Epithelial cell of esophagus (primary cell): ENCODE measurements around the gene PLCD4.
A peak's percentile ranks its signal among the peaks of the same experiment; 100 is the strongest.

Experiments
- DNase-seq: peaks from one replicate; pipeline ENCODE4 v3.0.0; 2010; ENCODE audit warnings: low read depth
- H3K4me3 ChIP-seq: 2 replicates; pipeline ENCODE4 v1.5.1; 2011; ENCODE audit warnings: mild to moderate bottlenecking, low read length, control low read depth
- CTCF ChIP-seq: IDR thresholded peaks from 2 replicates; pipeline ENCODE4 v1.5.1; 2011; ENCODE audit warnings: low read depth, mild to moderate bottlenecking, low read length, control low read depth, inconsistent platforms; ENCODE audit not compliant: insufficient read depth; ENCODE audit errors: missing control alignments

The PLCD4 gene

DNA sequence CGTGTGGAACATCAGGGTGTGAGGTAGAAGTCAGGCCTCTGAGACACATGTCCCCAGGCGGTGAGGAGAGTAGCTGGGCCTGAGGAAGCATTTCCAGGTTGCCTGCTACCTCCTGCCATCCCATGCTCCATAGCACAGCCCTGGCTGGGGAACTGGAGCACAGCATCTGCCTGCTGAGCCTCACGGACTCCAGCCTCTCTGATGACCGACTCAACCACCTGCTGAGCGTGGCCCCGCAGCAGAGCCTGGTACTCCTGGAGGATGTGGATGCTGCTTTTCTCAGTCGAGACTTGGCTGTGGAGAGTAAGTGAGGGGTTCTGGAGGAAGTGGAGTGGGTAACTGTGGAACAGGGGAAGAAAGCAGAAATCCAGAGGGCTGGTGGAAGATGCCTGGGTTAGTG is 54.7 kb downstream of the PLCD4 start:
- DNase-seq = no peak
- TF ChIP-seq CTCF = no peak

GRCh38 chr2:218662827-218663226 is 55.1 kb downstream of the PLCD4 start:
- no peak for DNase-seq
- H3K4me3 ChIP-seq = no peak overlapping the region
- TF ChIP-seq CTCF = no peak

More for the DNA sequence above, 54.7 kb downstream of the PLCD4 start:
- H3K4me3 ChIP-seq = no peak overlapping the region

DNA sequence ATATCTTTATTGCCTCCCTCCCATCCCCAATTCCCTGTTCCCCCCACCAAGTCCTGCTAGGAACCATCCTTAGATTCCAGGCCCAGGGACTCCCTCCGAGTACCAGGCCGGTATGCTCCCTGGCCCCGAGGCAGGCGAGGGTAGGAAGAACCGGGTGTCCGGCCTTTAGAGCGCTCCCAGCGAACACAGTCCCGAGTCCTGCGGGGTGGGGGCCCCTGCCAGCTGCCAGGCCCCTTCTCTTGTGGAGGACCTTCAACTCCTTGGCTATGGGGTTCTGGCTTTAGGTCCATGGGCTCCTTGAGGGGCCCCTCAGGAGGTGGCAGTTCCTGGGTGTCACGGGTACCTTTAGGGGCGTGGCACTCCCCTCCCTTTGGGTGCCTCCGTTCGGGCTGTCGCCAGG is 56.2 kb downstream of the PLCD4 start:
- no peak for TF ChIP-seq CTCF
- DNase-seq = no peak
- H3K4me3 ChIP-seq = no peak overlapping the region

DNA sequence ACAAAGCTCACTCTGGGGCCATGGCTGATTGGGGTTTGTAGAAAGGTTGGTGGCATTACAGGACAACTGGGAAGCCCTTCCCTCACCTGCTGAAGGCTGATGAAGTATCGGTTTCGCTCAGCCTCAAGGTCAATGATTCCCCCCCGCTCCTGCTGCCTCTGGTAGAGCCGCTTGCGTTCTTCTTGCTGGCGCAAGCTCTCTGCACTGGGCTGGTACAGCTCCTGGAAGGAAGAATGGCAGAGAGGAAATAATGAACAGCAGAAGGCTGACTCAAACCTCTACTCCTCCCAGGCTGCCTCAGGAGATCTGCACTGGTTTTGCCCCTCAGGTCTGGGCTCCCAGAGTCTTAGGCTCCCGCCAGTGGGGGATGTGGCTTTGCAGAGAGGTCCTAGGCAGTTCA is 57.0 kb downstream of the PLCD4 start:
- no peak overlapping the region for H3K4me3 ChIP-seq
- no peak for DNase-seq

DNA sequence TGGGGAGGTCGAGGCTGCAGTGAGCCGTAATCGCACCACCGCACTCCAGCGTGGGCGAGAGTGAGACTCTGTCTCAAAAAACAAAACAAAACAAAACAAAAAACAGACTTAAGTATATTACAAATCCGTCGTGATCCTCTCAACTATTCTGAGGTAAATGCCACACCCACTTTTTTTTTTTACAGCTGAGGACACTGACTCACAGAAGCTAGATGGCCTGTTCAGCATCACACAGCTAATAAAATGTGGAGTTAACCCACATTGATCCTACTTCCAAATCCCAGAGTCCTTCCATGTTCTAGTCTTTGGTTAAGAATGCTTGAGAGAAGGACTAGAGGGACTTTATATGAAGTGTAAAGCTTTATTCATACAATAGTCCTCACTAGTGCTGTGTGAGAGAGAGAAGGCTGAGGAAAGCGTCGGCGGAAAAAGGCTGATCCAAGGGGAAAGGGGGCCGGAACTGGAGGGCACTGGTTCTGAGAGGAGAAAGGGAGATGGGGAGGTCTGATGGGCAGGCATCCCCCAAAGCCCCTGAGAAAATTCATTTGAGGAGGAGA is 63.5 kb downstream of the PLCD4 start:
- no peak for TF ChIP-seq CTCF
- DNase-seq = peak; percentile 71
- H3K4me3 ChIP-seq = peak overlapping the region; percentile 95

More for the DNA sequence above, 57.0 kb downstream of the PLCD4 start:
- no peak for TF ChIP-seq CTCF

- TF ChIP-seq CTCF = no peak
- peak within 1 kb of the TSS; percentile 95 for H3K4me3 ChIP-seq
Observed at GRCh38 chr2:218671654-218672566, 64.2 kb downstream of the PLCD4 start, which contains the start of the genes RNF25 and STK36. RNF25 (minus strand) TSS chr2:218672002; CDS start chr2:218671970, 32 bp downstream. STK36 (plus strand) TSS chr2:218672086; CDS start chr2:218672830, 744 bp downstream.

More at GRCh38 chr2:218671654-218672566, 64.2 kb downstream of the PLCD4 start, which contains the start of the genes RNF25 and STK36:
- peak; percentile 80 for DNase-seq
